A673 (cell line): ENCODE results near the gene RSRC1. TPM values are rescaled to one million over a fixed set of nuclear protein-coding genes. Genes with fewer than 3 reads are reported as not detected.

Experiments used
- BruUV-seq: library from RNA; stranded (reverse); fragments of 400-500 nt; replicated peaks from 2 replicates; lab custom pipeline; 2021; lab: Mats Ljungman, UMichigan
- CTCF ChIA-PET: fragments of 300-600 bp; sonication (Branson Sonifier 250); formaldehyde crosslinking; loops from one replicate; lab custom pipeline; 2022; ENCODE audit warnings: antibody characterized with exemption; lab: Charles Lee
- POLR2A ChIA-PET: fragments of 300-600 bp; sonication (Branson Sonifier 250); formaldehyde crosslinking; loops from one replicate; lab custom pipeline; 2022; ENCODE audit warnings: antibody characterized with exemption; ENCODE audit not compliant: low non-redundant PET; lab: Charles Lee
- DNase-seq: peaks from one replicate; pipeline ENCODE4 v3.0.0-alpha.2; 2015; ENCODE audit warnings: low spot score
- H3K27ac ChIP-seq: fragments of 200-600 bp; sonication (generic); 2 replicates; pipeline ENCODE4 v1.5.1; 2016; ENCODE audit warnings: mixed run types, low read depth, mild to moderate bottlenecking, mixed read lengths, antibody characterized with exemption, low read length; ENCODE audit not compliant: poor library complexity, severe bottlenecking
- H3K27me3 ChIP-seq: fragments of 200-600 bp; sonication (generic); replicated peaks from 2 replicates; pipeline ENCODE4 v1.6.1; 2017; ENCODE audit warnings: mixed run types, low read depth, mild to moderate bottlenecking, mixed read lengths, antibody characterized with exemption, low read length; ENCODE audit not compliant: insufficient read depth, poor library complexity
- H3K36me3 ChIP-seq: fragments of 200-600 bp; sonication (generic); 2 replicates; pipeline ENCODE4 v1.6.1; 2016; ENCODE audit warnings: mixed run types, mild to moderate bottlenecking, mixed read lengths, antibody characterized with exemption, low read length; ENCODE audit not compliant: insufficient read depth, poor library complexity, severe bottlenecking
- H3K4me1 ChIP-seq: fragments of 200-600 bp; sonication (generic); 2 replicates; pipeline ENCODE4 v1.6.1; 2017; ENCODE audit warnings: mixed run types, mild to moderate bottlenecking, mixed read lengths, antibody characterized with exemption, low read length; ENCODE audit not compliant: insufficient read depth, poor library complexity, severe bottlenecking
- H3K4me3 ChIP-seq: fragments of 200-600 bp; sonication (generic); 2 replicates; pipeline ENCODE4 v1.5.1; 2016; ENCODE audit warnings: low read depth, mixed run types, mild to moderate bottlenecking, mixed read lengths, low read length; ENCODE audit not compliant: poor library complexity, severe bottlenecking
- H3K9me3 ChIP-seq: fragments of 200-600 bp; sonication (generic); 2 replicates; pipeline ENCODE4 v1.6.1; 2016; ENCODE audit warnings: mixed run types, low read depth, mild to moderate bottlenecking, mixed read lengths, antibody characterized with exemption, low read length; ENCODE audit not compliant: poor library complexity, severe bottlenecking
- CTCF ChIP-seq: fragments of 300-800, 200-600 bp; sonication (generic); conservative IDR thresholded peaks from 2 replicates; pipeline ENCODE4 v1.5.1; 2017; ENCODE audit warnings: low read depth, mild to moderate bottlenecking, antibody characterized with exemption, low read length, moderate library complexity, mixed read lengths
- EZH2 ChIP-seq: fragments of 200-600 bp; sonication (generic); IDR thresholded peaks from 2 replicates; pipeline ENCODE4 v1.6.1; 2017; ENCODE audit warnings: borderline replicate concordance, low read depth, mild to moderate bottlenecking, mixed read lengths, antibody characterized with exemption, low read length; ENCODE audit not compliant: poor library complexity, severe bottlenecking
- intact Hi-C: fragments of 100-400 bp; cut with micrococcal nuclease; formaldehyde crosslinking; loops from one replicate; pipeline ENCODE4 v1.10.0; 2022; ENCODE audit not compliant: unreplicated experiment
- total RNA-seq: library from RNA; stranded (reverse); gene quantifications from 2 replicates; pipeline ENCODE4 v1.2.3, GENCODE V29; 2021

Gene RSRC1
- total RNA-seq, 1 experiment from 2014 or later, result 59.4 TPM

GRCh38 chr3:158455406-158455805, 345.5 kb downstream of the RSRC1 start:
- TF ChIP-seq CTCF (no peak), EZH2 (no peak)
- no peak overlapping the region for H3K27ac ChIP-seq
- H3K36me3 ChIP-seq, result no peaks in the 10 kb centered on the region
- DNase-seq, result no peak
- intact Hi-C loops, result no loop called here
- H3K4me1 ChIP-seq, result peaks cover 14% of the 10 kb centered on the region
- POLR2A ChIA-PET, result no interaction called here
- BruUV-seq, result no TSS peak
- H3K4me3 ChIP-seq, result no peak overlapping the region
- no peaks in the 10 kb centered on the region for H3K9me3 ChIP-seq
- CTCF ChIA-PET, result no interaction called here
- no peaks in the 10 kb centered on the region for H3K27me3 ChIP-seq

- no TSS peak for BruUV-seq
- Histone ChIP-seq H3K4me1 (peaks cover 21% of the 10 kb centered on the region), H3K36me3 (no peaks in the 10 kb centered on the region), H3K4me3 (no peak overlapping the region), H3K27me3 (no peaks in the 10 kb centered on the region), H3K9me3 (no peaks in the 10 kb centered on the region), H3K27ac (no peak overlapping the region)
- ChIA-PET POLR2A (no interaction called here), CTCF (no interaction called here)
- TF ChIP-seq CTCF (no peak), EZH2 (no peak)
- DNase-seq, result no peak
- intact Hi-C loops, result no loop called here
These were observed 346.2 kb downstream of the RSRC1 start for GRCh38 chr3:158456114-158456513.

DNA sequence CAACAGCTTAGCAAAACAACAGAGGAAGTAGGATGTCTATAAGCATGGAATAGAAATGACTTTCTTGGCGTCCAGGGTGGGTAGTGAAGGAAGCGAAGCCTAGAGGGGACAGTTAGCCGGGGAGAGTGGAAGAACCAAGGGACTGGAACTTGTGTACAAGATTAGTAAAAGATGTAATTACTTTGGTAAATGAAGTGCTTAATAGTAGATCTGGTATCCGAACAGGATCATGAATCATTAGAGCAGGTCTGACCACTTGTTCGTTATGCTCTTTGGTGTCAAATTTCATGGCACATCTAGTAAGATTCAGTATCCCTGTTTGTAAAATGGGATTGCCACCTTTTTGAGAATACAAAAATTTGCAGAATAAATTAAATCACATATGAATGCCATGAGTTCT, 348.6 kb downstream of the RSRC1 start:
- no peak for DNase-seq
- POLR2A ChIA-PET, result no interaction called here
- H3K4me3 ChIP-seq, result no peak overlapping the region
- TF ChIP-seq EZH2 (no peak), CTCF (no peak)
- H3K9me3 ChIP-seq, result no peaks in the 10 kb centered on the region
- CTCF ChIA-PET, result no interaction called here
- BruUV-seq, result no TSS peak
- no peaks in the 10 kb centered on the region for H3K27me3 ChIP-seq
- intact Hi-C loops, result no loop called here
- H3K36me3 ChIP-seq, result no peaks in the 10 kb centered on the region
- peaks cover 21% of the 10 kb centered on the region for H3K4me1 ChIP-seq
- no peak overlapping the region for H3K27ac ChIP-seq
